GM21390 (cell line): Measurements from ENCODE around the gene UBE3B.
"Not testable (repeated sequence)": the region's sequence is repeated elsewhere in the genome, so short reads cannot be mapped to it uniquely, and the experiment has no call there.

Experiments used
- ATAC-seq: cut with Tn5 transposase; IDR thresholded peaks from one replicate; pipeline ENCODE4 v1.9.1; 2021; ENCODE audit not compliant: unreplicated experiment

UBE3B gene

GRCh38 chr12:109473006-109473405 lies 4.4 kb upstream of the UBE3B start:
- ATAC-seq = no peak

- ATAC-seq = not testable (repeated sequence)
Measured at GRCh38 chr12:109473526-109474270, 3.7 kb upstream of the UBE3B start.

GRCh38 chr12:109475121-109475520 lies 2.3 kb upstream of the UBE3B start:
- no peak for ATAC-seq

- ATAC-seq = no peak
Measured at GRCh38 chr12:109475993-109476806, 1.2 kb upstream of the UBE3B start.

- peak; percentile 4 for ATAC-seq
Measured at GRCh38 chr12:109476807-109477184, 638 bp upstream of the UBE3B start.

GRCh38 chr12:109477963-109478315 lies 505 bp downstream of the UBE3B start:
- ATAC-seq = peak; percentile 8

GRCh38 chr12:109479761-109480160 lies 2.3 kb downstream of the UBE3B start:
- no peak for ATAC-seq

GRCh38 chr12:109480356-109480755 lies 2.9 kb downstream of the UBE3B start:
- no peak for ATAC-seq

- ATAC-seq = no peak
Measured at GRCh38 chr12:109481863-109482262, 4.4 kb downstream of the UBE3B start.

GRCh38 chr12:109482491-109482890 lies 5.1 kb downstream of the UBE3B start:
- ATAC-seq = no peak

GRCh38 chr12:109482894-109483293 lies 5.5 kb downstream of the UBE3B start:
- no peak for ATAC-seq

GRCh38 chr12:109483346-109483745 lies 5.9 kb downstream of the UBE3B start:
- ATAC-seq = no peak

GRCh38 chr12:109485201-109485600 lies 7.8 kb downstream of the UBE3B start:
- ATAC-seq = no peak

- no peak for ATAC-seq
Measured at GRCh38 chr12:109487181-109488050, 10.0 kb downstream of the UBE3B start.

GRCh38 chr12:109488051-109488665 lies 10.7 kb downstream of the UBE3B start:
- no peak for ATAC-seq

- ATAC-seq = no peak
Measured at GRCh38 chr12:109489016-109489954, 11.9 kb downstream of the UBE3B start.

GRCh38 chr12:109489955-109490565 lies 12.6 kb downstream of the UBE3B start:
- no peak for ATAC-seq

- no peak for ATAC-seq
Measured at GRCh38 chr12:109491671-109492070, 14.2 kb downstream of the UBE3B start.

GRCh38 chr12:109492371-109492770 lies 14.9 kb downstream of the UBE3B start:
- ATAC-seq = no peak
